Measurements from ENCODE around the gene TMC6. TPM values are rescaled to one million over a fixed set of nuclear protein-coding genes. Genes with fewer than 3 reads are reported as not detected.
A peak's percentile ranks its signal among the peaks of the same experiment; 100 is the strongest.

Gene TMC6
- total and polyA plus RNA-seq, 2 of the 13 experiments (the other 11 are each of a cell fraction or from before 2014, with no cell fraction given) = 48.4 to 99.1 TPM

GRCh38 chr17:78128551-78129350, at the start of gene TMC6 (continued):
- TF ChIP-seq GMEB2 (CRISPR knock-in tag; IDR thresholded peaks at IDR 0.05; ENCODE audit: low read depth) = no peak
- TF ChIP-seq NCOA1 (CRISPR knock-in tag; IDR thresholded peaks at IDR 0.05) = peak; percentile 62; the same call in 1 of the 2 replicates
- TF ChIP-seq MTF2 (CRISPR knock-in tag; IDR thresholded peaks at IDR 0.05; ENCODE audit: borderline replicate concordance) = no peak
- peak; percentile 12 for TF ChIP-seq SKI (IDR thresholded peaks at IDR 0.05; ENCODE audit: partially characterized antibody)
- TF ChIP-seq ZBTB21 (CRISPR knock-in tag; IDR thresholded peaks at IDR 0.05) = no peak
- TF ChIP-seq NR2C2 (CRISPR knock-in tag; IDR thresholded peaks at IDR 0.05; ENCODE audit: borderline replicate concordance) = no peak
- TF ChIP-seq, protein P1, sequence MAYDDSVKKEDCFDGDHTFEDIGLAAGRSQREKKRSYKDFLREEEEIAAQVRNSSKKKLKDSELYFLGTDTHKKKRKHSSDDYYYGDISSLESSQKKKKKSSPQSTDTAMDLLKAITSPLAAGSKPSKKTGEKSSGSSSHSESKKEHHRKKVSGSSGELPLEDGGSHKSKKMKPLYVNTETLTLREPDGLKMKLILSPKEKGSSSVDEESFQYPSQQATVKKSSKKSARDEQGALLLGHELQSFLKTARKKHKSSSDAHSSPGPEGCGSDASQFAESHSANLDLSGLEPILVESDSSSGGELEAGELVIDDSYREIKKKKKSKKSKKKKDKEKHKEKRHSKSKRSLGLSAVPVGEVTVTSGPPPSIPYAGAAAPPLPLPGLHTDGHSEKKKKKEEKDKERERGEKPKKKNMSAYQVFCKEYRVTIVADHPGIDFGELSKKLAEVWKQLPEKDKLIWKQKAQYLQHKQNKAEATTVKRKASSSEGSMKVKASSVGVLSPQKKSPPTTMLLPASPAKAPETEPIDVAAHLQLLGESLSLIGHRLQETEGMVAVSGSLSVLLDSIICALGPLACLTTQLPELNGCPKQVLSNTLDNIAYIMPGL (CRISPR knock-in tag; IDR thresholded peaks at IDR 0.05; ENCODE audit: borderline replicate concordance in 1 of 2, low read depth in 1 of 2) = peak in 1 of 2 experiments; percentile 19; a peak in 1 of 4 replicates
- TF ChIP-seq, protein P2, sequence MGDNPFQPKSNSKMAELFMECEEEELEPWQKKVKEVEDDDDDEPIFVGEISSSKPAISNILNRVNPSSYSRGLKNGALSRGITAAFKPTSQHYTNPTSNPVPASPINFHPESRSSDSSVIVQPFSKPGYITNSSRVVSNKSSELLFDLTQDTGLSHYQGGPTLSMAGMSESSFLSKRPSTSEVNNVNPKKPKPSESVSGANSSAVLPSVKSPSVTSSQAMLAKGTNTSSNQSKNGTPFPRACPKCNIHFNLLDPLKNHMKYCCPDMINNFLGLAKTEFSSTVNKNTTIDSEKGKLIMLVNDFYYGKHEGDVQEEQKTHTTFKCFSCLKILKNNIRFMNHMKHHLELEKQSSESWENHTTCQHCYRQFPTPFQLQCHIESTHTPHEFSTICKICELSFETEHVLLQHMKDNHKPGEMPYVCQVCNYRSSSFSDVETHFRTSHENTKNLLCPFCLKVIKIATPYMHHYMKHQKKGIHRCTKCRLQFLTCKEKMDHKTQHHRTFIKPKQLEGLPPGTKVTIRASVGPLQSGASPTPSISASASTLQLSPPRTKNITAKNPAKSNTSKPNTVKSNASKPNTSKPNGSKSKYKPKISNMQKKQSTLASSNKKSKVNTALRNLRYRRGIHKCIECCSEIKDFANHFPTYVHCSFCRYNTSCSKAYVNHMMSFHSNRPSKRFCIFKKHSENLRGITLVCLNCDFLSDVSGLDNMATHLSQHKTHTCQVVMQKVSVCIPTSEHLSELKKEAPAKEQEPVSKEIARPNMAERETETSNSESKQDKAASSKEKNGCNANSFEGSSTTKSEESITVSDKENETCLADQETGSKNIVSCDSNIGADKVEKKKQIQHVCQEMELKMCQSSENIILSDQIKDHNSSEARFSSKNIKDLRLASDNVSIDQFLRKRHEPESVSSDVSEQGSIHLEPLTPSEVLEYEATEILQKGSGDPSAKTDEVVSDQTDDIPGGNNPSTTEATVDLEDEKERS (CRISPR knock-in tag; IDR thresholded peaks at IDR 0.05) = no peak
- TF ChIP-seq SOX5 (CRISPR knock-in tag; IDR thresholded peaks at IDR 0.05; ENCODE audit: borderline replicate concordance) = peak; percentile 54; the same call in 1 of the 2 replicates
- peak; percentile 53 for TF ChIP-seq FOSL2 (CRISPR knock-in tag; IDR thresholded peaks at IDR 0.05)
- no peak; the same call in 1 of the 2 replicates for TF ChIP-seq KMT2A (CRISPR knock-in tag; IDR thresholded peaks at IDR 0.05)
- TF ChIP-seq, protein P3, sequence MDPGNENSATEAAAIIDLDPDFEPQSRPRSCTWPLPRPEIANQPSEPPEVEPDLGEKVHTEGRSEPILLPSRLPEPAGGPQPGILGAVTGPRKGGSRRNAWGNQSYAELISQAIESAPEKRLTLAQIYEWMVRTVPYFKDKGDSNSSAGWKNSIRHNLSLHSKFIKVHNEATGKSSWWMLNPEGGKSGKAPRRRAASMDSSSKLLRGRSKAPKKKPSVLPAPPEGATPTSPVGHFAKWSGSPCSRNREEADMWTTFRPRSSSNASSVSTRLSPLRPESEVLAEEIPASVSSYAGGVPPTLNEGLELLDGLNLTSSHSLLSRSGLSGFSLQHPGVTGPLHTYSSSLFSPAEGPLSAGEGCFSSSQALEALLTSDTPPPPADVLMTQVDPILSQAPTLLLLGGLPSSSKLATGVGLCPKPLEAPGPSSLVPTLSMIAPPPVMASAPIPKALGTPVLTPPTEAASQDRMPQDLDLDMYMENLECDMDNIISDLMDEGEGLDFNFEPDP (CRISPR knock-in tag; conservative IDR thresholded peaks at IDR 0.05) = no peak
- peak; percentile 41; the same call in 1 of the 2 replicates for TF ChIP-seq LCORL (IDR thresholded peaks at IDR 0.05)
- TF ChIP-seq LCORL (CRISPR knock-in tag; IDR thresholded peaks at IDR 0.05) = peak; percentile 79
- TF ChIP-seq REXO4 (CRISPR knock-in tag; IDR thresholded peaks at IDR 0.05; ENCODE audit: borderline replicate concordance) = no peak
- peak; percentile 79; the same call in 1 of the 2 replicates for TF ChIP-seq MXD1 (CRISPR knock-in tag; IDR thresholded peaks at IDR 0.05)
- TF ChIP-seq ZNF331 (CRISPR knock-in tag; IDR thresholded peaks at IDR 0.05) = peak; percentile 43; the same call in 1 of the 2 replicates
- no peak for TF ChIP-seq ZFAT (CRISPR knock-in tag; conservative IDR thresholded peaks at IDR 0.05)
- TF ChIP-seq PITX1 (CRISPR knock-in tag; IDR thresholded peaks at IDR 0.05) = no peak

All from HepG2 (cell line).